Activated gamma-delta T cell (primary cell): ENCODE data around the gene HRCT1.
"Not testable (repeated sequence)": the region's sequence is repeated elsewhere in the genome, so short reads cannot be mapped to it uniquely, and the experiment has no call there.

Experiments used
- DNase-seq: peaks from one replicate; lab custom pipeline; 2025; lab: John Stamatoyannopoulos, UW

The HRCT1 gene

DNA sequence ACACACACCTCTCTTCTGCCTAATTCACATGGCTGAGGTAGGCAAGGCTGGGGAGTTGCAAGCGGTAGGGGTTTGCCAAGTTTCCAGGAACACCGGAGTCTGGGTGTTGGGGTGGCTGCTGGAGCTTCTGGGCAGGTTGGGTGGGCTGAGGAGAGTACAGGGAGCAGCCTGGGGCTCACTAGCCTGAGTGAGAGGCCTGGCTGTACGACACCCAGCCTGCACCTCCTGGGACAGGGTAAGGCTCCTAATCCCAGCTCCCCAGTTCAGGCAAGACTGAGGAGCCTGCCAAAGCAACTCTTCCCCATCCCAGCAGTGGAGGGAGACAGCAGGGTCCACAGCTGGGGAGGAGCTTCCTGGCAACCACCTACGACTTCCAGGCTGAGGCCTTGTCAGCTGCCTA is 11.3 kb downstream of the HRCT1 start:
- no peak for DNase-seq

DNA sequence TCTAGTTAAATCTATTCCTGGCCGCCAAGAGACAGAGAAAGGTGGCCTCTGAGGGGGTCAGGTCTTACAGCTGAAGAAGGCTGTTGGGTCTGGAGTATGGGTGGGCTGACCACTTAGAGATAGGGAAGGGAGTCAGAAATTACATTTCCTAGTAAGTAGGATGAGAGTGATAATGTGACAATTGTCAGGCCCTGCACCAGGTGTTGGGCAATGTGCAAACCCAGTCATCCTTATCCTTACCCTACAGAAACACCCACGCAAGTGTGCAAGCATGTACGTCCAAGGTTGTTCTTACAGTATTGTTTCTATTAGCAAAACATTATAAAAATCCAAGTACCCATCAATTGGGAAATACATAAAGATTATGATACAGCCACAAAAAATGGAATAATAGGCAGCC is 12.8 kb downstream of the HRCT1 start:
- DNase-seq: no peak

DNA sequence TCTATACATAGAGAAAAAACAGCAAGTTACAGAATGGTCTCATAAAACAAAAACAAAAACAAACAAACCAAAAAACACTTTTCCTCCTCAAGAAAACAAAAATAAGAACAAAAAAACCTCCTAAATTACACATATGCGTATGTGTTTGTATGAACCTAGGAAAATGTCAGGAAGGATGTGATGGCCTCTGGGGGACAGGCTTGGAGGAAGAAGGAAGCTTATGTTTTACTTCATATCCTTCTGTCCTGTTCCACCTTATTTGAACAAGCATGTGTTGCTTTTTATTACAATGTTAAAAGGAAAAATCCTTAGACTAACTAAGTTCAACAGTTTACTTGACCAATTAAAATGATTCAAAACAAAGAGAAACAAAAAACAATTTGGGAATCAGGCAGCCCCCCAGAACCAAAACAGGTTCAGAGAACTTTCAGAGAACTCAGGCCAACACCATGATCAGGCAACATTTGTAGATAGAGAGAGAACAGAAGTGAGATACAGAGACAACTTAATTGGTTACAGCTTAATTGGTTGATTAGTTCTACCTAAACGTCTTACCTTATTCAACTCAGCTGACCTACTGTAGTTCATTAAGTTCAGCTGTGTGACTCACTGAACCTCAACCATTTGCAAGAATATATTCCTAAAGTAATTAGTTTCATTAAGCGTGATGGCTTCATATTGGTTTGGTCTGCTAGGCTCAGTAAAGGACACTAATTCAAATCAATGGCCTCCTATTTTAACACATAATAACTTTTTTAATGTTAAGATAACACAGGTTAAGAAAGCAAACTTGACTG is 13.4 kb downstream of the HRCT1 start:
- no peak for DNase-seq

DNA sequence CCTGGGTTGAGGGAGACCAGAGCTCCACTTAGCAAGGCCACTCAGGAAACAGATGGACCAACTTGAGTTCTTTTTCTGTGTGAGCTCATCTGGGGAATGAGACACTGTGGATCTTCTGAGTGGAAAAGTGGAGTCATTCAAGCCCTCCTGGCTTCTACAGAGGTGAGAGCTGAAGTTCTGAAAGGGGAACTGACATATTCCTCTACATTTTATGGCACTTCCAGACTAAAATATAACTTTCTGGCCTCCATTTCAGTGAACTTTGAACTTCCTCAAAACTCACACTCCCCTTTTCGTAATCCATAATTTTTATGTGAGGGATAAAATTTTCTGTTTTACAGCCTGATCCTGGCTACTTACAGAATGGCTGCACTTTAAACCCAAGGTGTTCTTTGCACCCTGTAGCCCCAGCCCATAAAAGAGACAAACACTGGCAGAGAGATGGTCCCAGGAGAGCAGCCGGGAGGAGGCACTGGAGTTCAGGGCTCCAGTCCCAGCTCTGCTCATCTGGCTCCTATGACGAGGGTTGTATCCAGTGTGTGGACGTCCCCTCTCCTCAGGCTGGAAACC is 14.1 kb downstream of the HRCT1 start:
- DNase-seq: no peak

DNA sequence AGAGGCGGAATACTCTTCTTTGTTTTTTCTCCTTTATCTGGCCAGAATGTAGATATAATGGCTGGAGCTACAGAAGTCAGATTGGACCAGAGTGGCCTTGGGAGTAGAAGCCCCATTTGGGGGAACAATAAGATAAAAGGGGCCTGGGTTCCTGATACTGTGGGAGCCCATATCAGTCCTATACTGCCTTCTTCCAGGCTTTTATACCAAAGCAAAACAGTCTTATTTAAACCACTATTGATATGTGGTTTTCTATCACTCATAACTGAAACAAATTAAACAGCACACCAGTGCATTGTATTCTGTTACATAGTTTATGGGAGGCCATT is 17.6 kb downstream of the HRCT1 start:
- DNase-seq: no peak

DNA sequence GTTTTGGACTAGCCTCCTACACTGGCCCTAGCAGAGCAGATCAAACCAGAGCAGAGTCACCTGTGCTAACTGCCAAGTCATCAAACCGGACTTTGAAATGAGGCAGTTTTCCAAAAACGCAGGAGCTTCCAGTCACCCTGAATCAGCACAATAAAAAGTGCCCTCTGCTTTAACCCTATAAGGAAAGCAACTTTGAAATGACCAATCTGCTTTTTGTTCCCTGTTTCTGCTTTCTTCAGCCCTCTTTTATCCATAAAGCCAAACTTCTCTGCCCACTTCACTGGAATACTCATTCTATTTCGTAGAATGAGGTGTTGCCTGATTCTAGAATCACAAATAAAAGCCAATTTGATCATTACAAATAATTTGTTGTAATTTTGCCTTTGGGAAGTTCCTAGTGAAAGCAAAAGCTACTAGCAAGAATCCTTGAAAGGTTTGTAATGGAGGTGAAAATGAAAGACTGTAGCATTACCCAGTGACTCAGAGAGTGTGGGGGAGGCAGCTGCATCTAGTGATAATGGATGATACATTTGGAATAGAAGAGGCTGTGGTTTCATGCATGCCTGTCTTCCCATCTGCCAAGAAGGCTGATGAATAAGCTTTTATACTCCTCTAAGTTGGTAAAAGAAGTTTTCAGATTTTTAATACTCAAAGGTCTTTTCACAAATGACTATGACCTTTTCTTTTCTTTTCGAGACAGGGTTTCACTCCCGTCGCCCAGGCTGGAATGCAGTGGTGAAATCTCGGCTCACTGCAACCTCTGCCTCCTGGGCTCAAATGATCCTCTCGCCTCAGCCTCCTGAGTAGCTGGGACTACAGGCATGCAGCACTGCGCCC is 18.1 kb downstream of the HRCT1 start:
- DNase-seq: no peak

DNA sequence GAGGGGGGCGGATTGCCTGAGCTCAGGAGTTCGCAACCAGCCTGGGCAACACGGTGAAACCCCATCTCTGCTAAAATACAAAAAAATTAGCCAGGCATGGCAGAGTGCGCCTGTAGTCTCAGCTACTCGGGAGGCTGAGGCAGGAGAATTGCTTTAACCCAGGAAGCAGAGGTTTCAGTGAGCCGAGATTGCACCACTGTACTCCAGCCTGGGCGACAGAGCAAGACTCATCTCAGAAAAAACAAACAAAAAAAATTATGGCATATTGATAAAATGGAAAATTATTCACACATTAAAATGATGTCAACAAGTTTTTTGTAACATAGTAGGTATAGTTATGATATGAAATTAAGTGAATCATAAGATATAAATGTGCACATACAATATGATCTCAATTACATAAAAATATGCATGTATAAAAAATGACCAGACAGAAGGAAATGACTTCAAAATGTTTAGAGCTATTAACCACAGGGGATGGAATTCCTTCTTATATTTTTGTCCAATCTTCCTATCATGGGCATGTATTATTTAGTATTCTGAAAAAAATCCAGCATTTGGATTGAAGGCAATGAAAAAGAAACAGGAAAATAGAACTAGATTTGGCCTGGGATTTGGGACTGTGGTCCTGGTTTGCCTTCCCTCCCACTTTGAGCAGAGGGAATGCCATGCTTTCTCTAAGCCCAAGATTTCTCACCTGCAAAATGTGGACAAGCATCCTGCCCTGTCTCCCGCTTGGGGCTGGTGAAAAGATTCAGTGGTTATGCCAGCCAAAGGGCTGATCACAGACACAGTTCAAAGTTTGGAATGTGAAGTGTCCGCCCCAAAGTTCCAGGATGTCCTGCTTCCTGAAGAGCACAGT is 22.8 kb downstream of the HRCT1 start:
- DNase-seq: no peak

DNA sequence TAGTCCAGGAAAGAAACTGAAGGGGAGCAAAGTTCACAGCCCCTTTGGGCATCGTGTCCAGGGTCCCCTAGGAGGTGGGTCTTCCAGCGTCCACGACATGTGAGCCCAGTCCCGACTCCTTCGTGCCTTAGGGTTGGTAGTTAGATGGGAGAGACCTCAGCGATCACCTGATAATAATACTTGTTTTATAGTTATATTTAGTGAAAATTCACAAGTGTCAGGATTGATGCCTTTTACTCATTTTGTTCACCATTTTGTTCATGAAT is 23.4 kb downstream of the HRCT1 start:
- no peak for DNase-seq

DNA sequence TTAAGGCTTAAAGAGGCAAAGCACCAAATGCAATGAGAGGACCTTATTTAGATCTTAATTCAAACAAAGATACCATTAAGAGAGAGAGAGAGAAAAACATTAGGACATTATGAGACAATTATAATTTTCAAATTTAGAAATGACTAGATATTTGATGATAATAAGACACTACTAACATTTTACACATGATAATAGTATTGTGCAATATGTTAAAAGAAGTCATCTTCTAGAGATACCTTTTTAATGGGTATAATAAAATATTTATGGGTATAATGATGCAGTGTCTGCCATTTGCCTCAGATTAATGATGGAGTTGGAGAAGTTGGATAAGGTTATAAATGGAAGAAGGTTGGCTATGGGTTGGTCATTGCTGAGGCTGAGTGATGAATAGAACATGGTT is 24.5 kb downstream of the HRCT1 start:
- no peak for DNase-seq

DNA sequence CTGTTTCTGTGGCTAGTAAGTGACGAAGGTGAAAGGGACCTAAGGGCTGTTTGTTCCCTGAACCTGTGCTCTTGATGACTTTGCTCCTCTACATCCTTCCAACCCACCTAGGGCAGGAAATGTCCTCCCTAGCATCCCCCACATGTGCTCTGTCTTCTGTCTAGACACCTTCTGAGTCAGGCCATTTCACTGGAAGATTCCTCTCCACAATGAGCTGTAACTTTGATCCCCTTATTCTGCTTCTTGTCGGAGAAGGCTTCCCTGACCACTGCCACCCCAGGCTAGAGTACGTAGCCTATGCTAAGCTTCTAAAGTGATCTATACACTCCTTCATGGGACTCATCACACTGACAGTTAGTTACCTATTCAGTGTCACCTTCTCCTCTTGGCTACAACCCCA is 25.0 kb downstream of the HRCT1 start:
- DNase-seq: no peak

DNA sequence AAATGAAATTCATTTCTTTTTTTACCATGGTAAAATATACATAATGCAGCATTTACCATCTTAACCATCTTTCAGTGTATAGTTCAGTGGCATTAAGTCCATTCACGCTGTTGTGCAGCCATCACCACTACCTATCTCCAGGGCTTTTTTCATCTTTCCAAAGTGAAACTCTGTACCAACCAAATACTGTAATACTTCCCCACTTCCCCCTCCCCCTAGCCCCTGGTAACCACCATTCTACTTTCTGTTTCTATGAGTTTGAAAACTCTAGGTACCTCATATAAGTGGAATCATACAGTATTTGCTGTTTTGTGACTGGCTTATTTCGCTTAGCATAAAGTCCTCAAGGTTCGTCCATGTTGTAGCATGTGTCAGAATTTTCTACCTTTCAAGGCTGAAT is 26.7 kb downstream of the HRCT1 start:
- DNase-seq: no peak

DNA sequence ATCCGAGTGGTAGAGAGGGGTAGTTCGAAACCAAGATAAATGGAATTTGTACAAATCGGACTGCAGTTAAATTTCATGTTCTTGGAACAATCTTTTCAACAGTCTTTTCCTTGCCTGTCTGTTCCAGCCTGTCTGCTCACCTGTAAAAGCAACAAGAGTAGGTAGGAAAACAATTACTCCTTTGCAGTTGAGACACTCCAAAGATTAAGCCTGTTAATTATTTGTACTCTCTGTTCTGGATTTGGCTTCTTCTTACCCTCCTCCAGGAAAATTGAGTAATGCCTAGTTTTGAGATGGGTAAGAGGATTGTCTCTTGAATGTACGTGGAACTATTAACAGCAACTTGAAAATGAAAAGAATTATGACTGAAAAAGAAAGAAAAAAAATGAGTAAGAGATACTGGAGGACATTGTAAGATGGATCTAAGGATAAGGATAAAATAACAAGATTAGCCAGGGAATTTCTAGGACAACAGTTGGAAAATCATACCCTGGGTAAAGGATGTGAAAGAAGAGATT is 27.6 kb downstream of the HRCT1 start:
- DNase-seq: no peak

DNA sequence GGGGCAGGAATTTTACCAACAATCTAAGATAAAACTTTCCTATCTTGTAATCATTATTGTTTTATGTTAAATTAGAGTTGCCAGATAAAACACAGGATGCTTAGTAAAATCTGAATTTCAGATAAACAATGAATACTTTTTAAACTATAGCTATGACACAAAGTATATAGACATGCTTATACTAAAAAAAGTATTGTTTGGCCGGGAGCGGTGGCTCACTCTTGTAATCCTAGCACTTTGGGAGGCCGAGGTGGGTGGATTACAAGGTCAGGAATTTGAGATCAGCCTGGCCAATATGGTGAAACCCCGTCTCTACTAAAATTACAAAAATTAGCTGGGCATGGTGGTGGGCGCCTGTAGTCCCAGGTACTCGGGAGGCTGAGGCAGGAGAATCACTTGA is 28.1 kb downstream of the HRCT1 start:
- DNase-seq: not testable (repeated sequence)

DNA sequence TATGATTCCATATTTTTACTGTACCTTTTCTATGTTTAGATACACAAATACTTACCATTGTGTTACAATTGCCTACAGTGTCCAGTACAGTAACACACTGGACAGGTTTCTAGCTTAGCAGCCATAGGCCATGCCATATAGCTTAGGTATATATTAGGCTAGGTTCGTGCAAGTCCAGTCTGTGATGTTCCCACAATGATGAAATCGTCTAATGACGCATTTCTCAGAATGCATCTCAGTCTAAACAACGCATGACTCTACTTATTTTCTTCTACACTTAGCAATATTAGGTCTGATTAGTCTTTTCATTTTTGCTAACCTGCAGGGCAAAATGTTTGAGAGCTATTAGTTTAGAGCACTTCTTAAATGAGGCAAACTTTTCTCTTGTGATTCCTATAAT is 29.3 kb downstream of the HRCT1 start:
- DNase-seq: no peak

DNA sequence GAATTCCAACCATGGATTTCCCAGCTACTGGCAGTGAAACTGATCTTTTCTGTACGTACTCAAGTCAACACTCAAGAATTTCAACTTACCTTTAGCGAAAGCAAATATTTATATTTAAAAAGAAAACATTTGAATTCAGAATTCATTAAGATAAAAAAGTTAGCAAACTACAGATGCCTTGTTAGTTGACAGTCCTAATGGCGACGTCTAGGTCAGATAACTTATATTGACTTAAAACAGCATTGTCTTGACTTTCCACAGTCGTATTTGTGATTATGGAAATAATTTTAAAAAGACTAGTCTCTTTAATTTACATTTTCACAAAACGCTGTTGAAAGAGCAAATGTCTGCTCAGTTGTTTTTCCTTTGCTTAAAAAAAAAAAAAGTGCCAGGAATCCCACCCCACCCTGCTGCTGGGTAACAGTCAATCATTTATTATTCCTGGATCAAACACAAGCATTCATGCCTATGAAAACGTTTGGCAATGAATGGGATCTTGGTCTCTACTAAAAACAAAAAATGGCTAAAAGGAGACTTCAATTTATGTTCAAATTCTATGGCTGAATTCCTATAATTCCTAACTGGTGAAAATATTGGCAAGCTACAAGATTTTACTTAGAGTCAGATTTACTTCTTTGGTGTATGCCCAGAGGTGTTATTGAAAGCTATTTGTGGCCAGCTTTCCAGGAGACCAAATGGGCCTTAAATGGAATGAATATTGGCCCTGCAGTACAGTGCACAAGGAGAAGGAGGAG is 29.9 kb downstream of the HRCT1 start:
- no peak for DNase-seq

DNA sequence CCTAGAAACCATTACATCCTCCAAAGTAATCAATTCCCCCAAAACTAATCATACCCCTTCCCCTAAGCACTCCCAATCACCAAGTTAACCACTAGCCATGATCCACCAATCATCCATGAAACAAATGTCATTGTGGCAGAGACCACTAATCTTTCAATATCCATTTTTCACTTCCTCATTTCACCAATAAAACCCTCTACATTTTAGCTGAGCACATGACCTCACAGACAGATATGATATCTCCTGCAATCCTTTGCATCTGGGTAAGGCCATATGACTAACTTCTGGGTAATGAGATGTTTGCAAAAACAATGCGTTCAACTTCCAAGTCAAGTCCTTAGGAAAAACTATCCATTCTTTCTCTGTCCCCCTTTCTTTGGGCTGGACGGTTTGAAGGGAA is 31.2 kb downstream of the HRCT1 start:
- no peak for DNase-seq

DNA sequence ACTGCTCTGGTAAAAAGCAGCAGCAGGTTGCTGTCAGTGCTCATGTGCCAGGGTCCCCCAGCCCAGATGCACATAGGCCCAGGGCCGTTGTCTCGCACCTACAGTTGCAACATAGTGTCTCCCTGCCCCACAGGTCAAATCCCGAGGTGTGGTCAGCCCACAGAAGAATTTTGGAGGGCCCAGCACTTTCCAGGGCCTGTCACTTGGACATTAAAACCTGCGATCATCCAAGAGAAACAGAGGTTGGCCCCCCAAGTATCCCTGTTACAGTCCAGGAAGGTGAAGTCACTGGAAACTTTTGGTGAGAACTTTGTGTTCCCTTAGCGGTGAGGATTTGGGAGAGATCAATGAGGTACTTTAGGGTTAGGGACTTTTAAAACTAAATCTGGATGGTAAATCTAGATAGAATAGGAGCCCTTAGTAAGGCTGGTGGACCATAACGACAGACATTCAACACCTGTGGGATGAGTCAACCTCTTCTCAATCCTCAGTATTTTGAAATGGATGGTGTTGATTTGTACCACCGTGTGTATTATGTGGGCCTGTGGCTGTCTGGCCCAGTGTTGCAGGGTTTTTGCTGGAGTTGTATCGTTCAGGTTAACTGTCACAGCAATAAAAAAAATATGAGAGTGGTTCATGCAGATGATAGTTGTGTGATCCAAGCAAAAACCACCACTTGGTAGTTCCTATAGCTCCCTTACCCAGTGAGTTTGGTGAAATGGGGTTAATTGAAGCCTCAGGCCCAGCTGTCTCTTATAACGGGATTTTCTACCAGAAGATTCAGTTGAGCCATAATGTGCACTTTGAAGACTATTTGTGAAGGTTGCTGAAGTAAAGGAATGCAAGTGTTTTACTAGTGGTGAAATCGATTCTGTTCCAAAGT is 32.7 kb downstream of the HRCT1 start:
- DNase-seq: no peak

DNA sequence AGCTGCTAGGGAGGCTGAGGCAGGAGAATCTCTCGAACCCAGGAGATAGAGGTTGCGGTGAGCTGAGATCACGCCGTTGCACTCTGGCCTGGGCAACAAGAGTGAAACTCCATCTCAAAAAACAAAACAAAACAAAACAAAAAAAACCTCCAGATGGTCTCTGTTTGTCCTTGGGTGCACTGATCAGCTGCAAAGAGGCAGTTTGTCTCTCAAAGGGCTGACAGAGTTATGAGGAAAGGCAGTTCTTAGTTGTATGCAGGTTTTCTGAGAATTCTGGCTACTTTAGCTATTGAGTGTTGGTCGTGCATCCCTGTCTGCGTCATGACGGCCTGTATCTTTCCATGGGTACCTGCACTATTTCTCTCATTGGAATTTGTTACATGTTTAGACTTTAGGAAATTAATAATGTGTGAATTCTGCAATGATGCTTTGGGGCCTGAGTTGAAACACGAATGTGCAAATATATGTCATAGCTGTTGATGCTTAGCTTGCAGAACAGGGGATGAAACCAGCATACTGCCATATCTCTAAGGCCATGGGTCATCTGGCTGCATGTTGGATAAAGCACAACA is 33.8 kb downstream of the HRCT1 start:
- DNase-seq: no peak

DNA sequence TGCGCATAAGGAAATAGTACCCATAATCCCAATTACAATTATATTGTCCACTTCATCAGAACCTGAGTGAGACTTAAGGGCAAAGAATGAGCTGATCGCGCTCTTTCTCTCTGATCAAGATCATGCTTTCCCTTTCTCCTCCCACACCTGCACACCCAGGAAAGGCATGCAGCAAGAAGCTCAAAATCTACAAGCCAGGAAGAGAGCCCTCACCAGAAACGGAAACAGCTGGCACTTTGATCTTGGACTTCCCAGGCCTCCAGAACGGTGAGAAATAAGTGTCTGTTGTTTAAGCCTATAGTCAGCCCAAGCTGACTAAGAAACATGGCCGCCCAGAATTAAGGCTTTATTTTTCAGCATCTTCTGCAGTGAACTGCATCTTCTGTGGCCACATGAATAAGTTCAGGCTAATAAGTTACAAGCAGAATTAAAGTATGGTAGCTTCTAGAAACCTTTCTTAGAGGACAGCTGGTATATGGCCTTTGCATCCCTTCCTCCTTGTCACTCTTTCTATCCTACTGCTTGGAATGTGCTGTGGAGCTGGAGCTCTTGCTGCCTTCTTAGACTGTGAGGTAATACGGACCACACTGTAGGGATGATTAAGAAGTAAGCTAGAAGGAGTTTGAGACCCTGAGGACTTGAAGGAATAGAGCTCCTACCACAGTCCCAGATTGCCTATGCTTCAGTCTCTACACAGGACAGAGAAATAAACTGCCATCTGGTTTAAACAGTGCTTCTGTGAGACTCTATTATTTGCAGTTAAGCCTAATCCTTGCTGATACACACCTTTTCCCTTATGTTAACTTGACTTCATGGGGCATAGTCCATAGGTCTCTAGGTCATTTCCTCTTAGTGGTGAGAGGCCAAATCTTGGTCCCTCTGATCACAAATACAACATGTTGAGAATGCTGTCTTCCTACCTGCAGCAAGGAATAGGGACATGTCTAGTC is 34.7 kb downstream of the HRCT1 start:
- DNase-seq: no peak
